ENCODE data around the gene TBC1D20.
"Not testable (repeated sequence)": the region's sequence is repeated elsewhere in the genome, so short reads cannot be mapped to it uniquely, and the experiment has no call there.

The TBC1D20 gene

GRCh38 chr20:404088-404487 is 58.2 kb downstream of the TBC1D20 start:
- H3K4me1 Mint-ChIP-seq: peaks cover 29% of the 10 kb centered on the region
- H3K4me3 Mint-ChIP-seq: no peak overlapping the region
- DNase-seq (ENCODE audit: low spot score in 2 of 2) (no peak), ATAC-seq (no peak)
- peaks cover 22% of the 10 kb centered on the region for H3K36me3 Mint-ChIP-seq
- no peak overlapping the region for H3K27ac Mint-ChIP-seq
- no peaks in the 10 kb centered on the region for H3K9me3 Mint-ChIP-seq

- Mint-ChIP-seq H3K36me3 (peaks cover 17% of the 10 kb centered on the region), H3K4me1 (peaks cover 26% of the 10 kb centered on the region), H3K9me3 (no peaks in the 10 kb centered on the region), H3K4me3 (no peak overlapping the region), H3K27ac (no peak overlapping the region)
- ATAC-seq (no peak), DNase-seq (ENCODE audit: low spot score in 2 of 2) (no peak)
Measured at GRCh38 chr20:403582-403957, 58.8 kb downstream of the TBC1D20 start.

GRCh38 chr20:402898-403581 is 59.3 kb downstream of the TBC1D20 start:
- H3K27ac Mint-ChIP-seq: no peak overlapping the region
- no peak overlapping the region for H3K4me3 Mint-ChIP-seq
- ATAC-seq (no peak), DNase-seq (ENCODE audit: low spot score in 2 of 2) (no peak)
- H3K4me1 Mint-ChIP-seq: peaks cover 26% of the 10 kb centered on the region
- H3K9me3 Mint-ChIP-seq: no peaks in the 10 kb centered on the region
- H3K36me3 Mint-ChIP-seq: peaks cover 12% of the 10 kb centered on the region

- peaks cover 25% of the 10 kb centered on the region for H3K4me1 Mint-ChIP-seq
- peaks cover 12% of the 10 kb centered on the region for H3K36me3 Mint-ChIP-seq
- no peak overlapping the region for H3K4me3 Mint-ChIP-seq
- no peaks in the 10 kb centered on the region for H3K9me3 Mint-ChIP-seq
- H3K27ac Mint-ChIP-seq: no peak overlapping the region
- no peak for ATAC-seq
- no peak for DNase-seq (ENCODE audit: low spot score in 2 of 2)
Measured at GRCh38 chr20:402496-402885, 59.8 kb downstream of the TBC1D20 start.

- DNase-seq (ENCODE audit: low spot score in 2 of 2): no peak
- ATAC-seq: no peak
- Mint-ChIP-seq H3K36me3 (peaks cover 12% of the 10 kb centered on the region), H3K4me3 (no peak overlapping the region), H3K9me3 (no peaks in the 10 kb centered on the region), H3K27ac (no peak overlapping the region), H3K4me1 (peaks cover 19% of the 10 kb centered on the region)
Measured at GRCh38 chr20:401682-402495, 60.4 kb downstream of the TBC1D20 start.

GRCh38 chr20:400454-401275 is 61.7 kb downstream of the TBC1D20 start:
- Mint-ChIP-seq H3K9me3 (no peaks in the 10 kb centered on the region), H3K36me3 (peaks cover 17% of the 10 kb centered on the region), H3K4me1 (peaks cover 16% of the 10 kb centered on the region), H3K27ac (no peak overlapping the region), H3K4me3 (no peak overlapping the region)
- ATAC-seq (peak; percentile 31), DNase-seq (ENCODE audit: low spot score in 2 of 2) (no peak)

GRCh38 chr20:400128-400453 is 62.2 kb downstream of the TBC1D20 start:
- DNase-seq (ENCODE audit: low spot score in 2 of 2) (no peak), ATAC-seq (no peak)
- Mint-ChIP-seq H3K9me3 (no peaks in the 10 kb centered on the region), H3K4me3 (no peak overlapping the region), H3K36me3 (peaks cover 23% of the 10 kb centered on the region), H3K27ac (no peak overlapping the region), H3K4me1 (peaks cover 16% of the 10 kb centered on the region)

GRCh38 chr20:399182-399707 is 63.1 kb downstream of the TBC1D20 start:
- ATAC-seq: no peak
- H3K9me3 Mint-ChIP-seq: no peaks in the 10 kb centered on the region
- H3K4me3 Mint-ChIP-seq: no peak overlapping the region
- no peak overlapping the region for H3K27ac Mint-ChIP-seq
- peaks cover 31% of the 10 kb centered on the region for H3K36me3 Mint-ChIP-seq
- peaks cover 16% of the 10 kb centered on the region for H3K4me1 Mint-ChIP-seq
- no peak for DNase-seq (ENCODE audit: low spot score in 2 of 2)

- H3K36me3 Mint-ChIP-seq: peaks cover 47% of the 10 kb centered on the region
- H3K4me1 Mint-ChIP-seq: peaks cover 16% of the 10 kb centered on the region
- H3K9me3 Mint-ChIP-seq: no peaks in the 10 kb centered on the region
- no peak overlapping the region for H3K27ac Mint-ChIP-seq
- ATAC-seq (no peak), DNase-seq (ENCODE audit: low spot score in 2 of 2) (no peak)
- H3K4me3 Mint-ChIP-seq: no peak overlapping the region
Measured at GRCh38 chr20:397432-398237, 64.7 kb downstream of the TBC1D20 start.

GRCh38 chr20:396619-397431 is 65.5 kb downstream of the TBC1D20 start:
- no peaks in the 10 kb centered on the region for H3K9me3 Mint-ChIP-seq
- DNase-seq (ENCODE audit: low spot score in 2 of 2): no peak
- H3K4me3 Mint-ChIP-seq: no peak overlapping the region
- no peak overlapping the region for H3K27ac Mint-ChIP-seq
- H3K4me1 Mint-ChIP-seq: peaks cover 12% of the 10 kb centered on the region
- no peak for ATAC-seq
- peaks cover 55% of the 10 kb centered on the region for H3K36me3 Mint-ChIP-seq

GRCh38 chr20:396252-396618 is 66.1 kb downstream of the TBC1D20 start:
- DNase-seq (ENCODE audit: low spot score in 2 of 2): no peak
- peaks cover 61% of the 10 kb centered on the region for H3K36me3 Mint-ChIP-seq
- no peak overlapping the region for H3K4me3 Mint-ChIP-seq
- no peak overlapping the region for H3K27ac Mint-ChIP-seq
- no peaks in the 10 kb centered on the region for H3K9me3 Mint-ChIP-seq
- peaks cover 10% of the 10 kb centered on the region for H3K4me1 Mint-ChIP-seq
- ATAC-seq: no peak

GRCh38 chr20:393296-393695 is 69.0 kb downstream of the TBC1D20 start:
- H3K9me3 Mint-ChIP-seq; H3K27ac Mint-ChIP-seq; DNase-seq (ENCODE audit: low spot score in 2 of 2); H3K4me3 Mint-ChIP-seq; ATAC-seq; H3K4me1 Mint-ChIP-seq: not testable (repeated sequence)
- H3K36me3 Mint-ChIP-seq: peaks cover 86% of the 10 kb centered on the region

GRCh38 chr20:391041-391711 is 71.2 kb downstream of the TBC1D20 start:
- Mint-ChIP-seq H3K9me3 (no peaks in the 10 kb centered on the region), H3K4me3 (no peak overlapping the region), H3K36me3 (peaks cover 73% of the 10 kb centered on the region), H3K27ac (no peak overlapping the region), H3K4me1 (no peaks in the 10 kb centered on the region)
- ATAC-seq (no peak), DNase-seq (ENCODE audit: low spot score in 2 of 2) (no peak)

- H3K4me1 Mint-ChIP-seq: no peaks in the 10 kb centered on the region
- H3K9me3 Mint-ChIP-seq: no peaks in the 10 kb centered on the region
- H3K36me3 Mint-ChIP-seq: peaks cover 63% of the 10 kb centered on the region
- no peak overlapping the region for H3K27ac Mint-ChIP-seq
- DNase-seq (ENCODE audit: low spot score in 2 of 2): no peak
- H3K4me3 Mint-ChIP-seq: no peak overlapping the region
- ATAC-seq: no peak
Measured at GRCh38 chr20:389220-389619, 73.1 kb downstream of the TBC1D20 start.
